ENCODE results near the gene DLG3. TPM values are rescaled to one million over a fixed set of nuclear protein-coding genes. Genes with fewer than 3 reads are reported as not detected.
A peak's percentile ranks its signal among the peaks of the same experiment; 100 is the strongest.

Gene DLG3
- total RNA-seq, 1 donor from 2014 or later, result 76.7 TPM

DNA sequence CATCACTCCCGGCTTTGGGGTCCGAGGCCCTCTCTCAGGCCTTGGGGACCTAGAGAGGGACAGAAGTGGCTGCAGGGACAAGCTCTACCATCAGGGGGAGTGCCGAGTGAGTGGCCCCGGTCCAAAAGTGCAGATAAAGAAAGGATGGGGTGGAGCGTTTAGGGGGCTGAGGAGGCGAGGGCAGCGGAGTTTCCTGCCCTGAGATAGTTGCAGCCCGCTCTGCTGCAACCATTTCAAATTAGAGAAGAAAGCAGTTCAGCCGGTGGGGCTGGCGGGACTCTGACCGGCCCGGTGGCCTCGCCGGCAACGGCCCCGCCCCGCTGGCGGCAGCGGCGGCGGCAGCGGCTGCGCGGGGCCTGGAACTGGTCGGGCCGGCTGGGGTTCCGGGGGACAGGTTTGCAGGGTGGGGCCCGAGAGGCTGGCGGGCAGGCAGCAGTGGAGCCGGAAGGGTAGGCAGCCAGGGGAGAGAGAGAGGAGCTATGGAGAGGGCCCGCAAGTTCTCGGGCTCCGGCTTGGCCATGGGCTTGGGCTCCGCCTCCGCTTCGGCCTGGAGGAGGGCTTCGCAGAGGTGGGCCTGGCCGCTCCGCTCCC lies 7.6 kb downstream of the DLG3 start:
- Mint-ChIP-seq H3K27me3 (ENCODE audit: unreplicated experiment) (peaks cover 3% of the 10 kb centered on the region), H3K36me3 (ENCODE audit: unreplicated experiment) (no peaks in the 10 kb centered on the region), H3K27ac (ENCODE audit: unreplicated experiment) (peak overlapping the region; percentile 55), H3K9me3 (ENCODE audit: unreplicated experiment) (peaks cover 6% of the 10 kb centered on the region), H3K4me3 (ENCODE audit: unreplicated experiment) (peak overlapping the region; percentile 93), H3K4me1 (ENCODE audit: low read depth, unreplicated experiment) (peaks cover 9% of the 10 kb centered on the region)
- peak; percentile 62 for DNase-seq
- TF ChIP-seq, protein P1, sequence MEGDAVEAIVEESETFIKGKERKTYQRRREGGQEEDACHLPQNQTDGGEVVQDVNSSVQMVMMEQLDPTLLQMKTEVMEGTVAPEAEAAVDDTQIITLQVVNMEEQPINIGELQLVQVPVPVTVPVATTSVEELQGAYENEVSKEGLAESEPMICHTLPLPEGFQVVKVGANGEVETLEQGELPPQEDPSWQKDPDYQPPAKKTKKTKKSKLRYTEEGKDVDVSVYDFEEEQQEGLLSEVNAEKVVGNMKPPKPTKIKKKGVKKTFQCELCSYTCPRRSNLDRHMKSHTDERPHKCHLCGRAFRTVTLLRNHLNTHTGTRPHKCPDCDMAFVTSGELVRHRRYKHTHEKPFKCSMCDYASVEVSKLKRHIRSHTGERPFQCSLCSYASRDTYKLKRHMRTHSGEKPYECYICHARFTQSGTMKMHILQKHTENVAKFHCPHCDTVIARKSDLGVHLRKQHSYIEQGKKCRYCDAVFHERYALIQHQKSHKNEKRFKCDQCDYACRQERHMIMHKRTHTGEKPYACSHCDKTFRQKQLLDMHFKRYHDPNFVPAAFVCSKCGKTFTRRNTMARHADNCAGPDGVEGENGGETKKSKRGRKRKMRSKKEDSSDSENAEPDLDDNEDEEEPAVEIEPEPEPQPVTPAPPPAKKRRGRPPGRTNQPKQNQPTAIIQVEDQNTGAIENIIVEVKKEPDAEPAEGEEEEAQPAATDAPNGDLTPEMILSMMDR (IDR thresholded peaks at IDR 0.05; ENCODE audit: partially characterized antibody, unreplicated experiment), result peak; percentile 66

GRCh38 chrX:70453024-70453618 lies 8.5 kb downstream of the DLG3 start:
- DNase-seq, result no peak
- H3K4me1 Mint-ChIP-seq (ENCODE audit: low read depth, unreplicated experiment), result peaks cover 9% of the 10 kb centered on the region
- no peak overlapping the region for H3K27ac Mint-ChIP-seq (ENCODE audit: unreplicated experiment)
- H3K9me3 Mint-ChIP-seq (ENCODE audit: unreplicated experiment), result peaks cover 6% of the 10 kb centered on the region
- H3K4me3 Mint-ChIP-seq (ENCODE audit: unreplicated experiment), result peak overlapping the region; percentile 81
- TF ChIP-seq, protein P1 (IDR thresholded peaks at IDR 0.05; ENCODE audit: partially characterized antibody, unreplicated experiment), result no peak
- H3K36me3 Mint-ChIP-seq (ENCODE audit: unreplicated experiment), result no peaks in the 10 kb centered on the region
- peaks cover 3% of the 10 kb centered on the region for H3K27me3 Mint-ChIP-seq (ENCODE audit: unreplicated experiment)

DNA sequence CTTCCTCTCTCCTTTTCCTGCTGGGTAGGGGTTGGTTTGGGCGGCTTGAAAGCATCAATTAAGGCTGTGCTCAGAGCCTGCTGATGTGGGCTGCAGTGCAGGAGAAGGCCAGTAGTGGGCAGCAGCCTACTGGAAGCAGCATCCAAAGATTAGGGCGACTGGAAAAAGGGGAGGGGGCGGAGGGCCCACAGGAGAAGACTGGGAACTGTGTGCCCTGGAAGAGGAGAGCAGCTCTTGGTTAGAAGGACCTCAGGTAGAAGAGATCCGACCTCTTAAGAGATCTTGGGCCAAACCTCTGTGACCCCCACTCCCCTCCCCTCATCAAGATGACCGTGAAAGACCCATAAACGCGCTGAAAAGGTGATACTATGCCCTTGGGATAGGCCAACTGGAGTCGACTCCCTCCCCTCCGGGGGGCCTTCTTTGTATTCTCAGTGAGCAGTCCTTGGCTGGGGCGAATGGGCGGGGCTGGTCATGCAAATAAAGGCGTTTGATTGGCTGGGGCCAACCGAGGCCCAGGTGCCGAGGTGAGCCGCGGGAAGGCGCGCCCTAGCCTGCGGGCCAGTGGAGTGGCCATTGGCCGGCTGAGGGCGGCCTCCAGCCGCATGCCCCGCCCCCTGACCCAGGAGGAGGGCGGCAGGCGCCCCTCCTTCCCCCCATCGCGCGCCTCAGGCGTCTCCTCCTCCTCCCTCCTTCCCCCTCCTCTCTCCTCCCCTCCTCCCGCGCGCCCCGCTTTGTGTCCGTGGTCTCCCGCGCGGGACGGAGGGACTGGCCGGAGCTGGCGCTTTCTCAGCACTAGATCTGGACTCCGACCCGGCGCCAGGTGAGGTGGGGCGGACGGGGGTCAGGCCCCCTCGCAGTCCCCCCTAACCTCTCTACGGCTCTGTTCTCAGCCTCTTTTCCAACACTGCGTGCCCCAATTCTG lies 10.1 kb downstream of the DLG3 start:
- Mint-ChIP-seq H3K4me3 (ENCODE audit: unreplicated experiment) (peak overlapping the region; percentile 93), H3K4me1 (ENCODE audit: low read depth, unreplicated experiment) (peaks cover 7% of the 10 kb centered on the region), H3K27ac (ENCODE audit: unreplicated experiment) (peak overlapping the region; percentile 95), H3K27me3 (ENCODE audit: unreplicated experiment) (peaks cover 3% of the 10 kb centered on the region), H3K36me3 (ENCODE audit: unreplicated experiment) (no peaks in the 10 kb centered on the region), H3K9me3 (ENCODE audit: unreplicated experiment) (peaks cover 6% of the 10 kb centered on the region)
- peak; percentile 87 for DNase-seq
- TF ChIP-seq, protein P1 (IDR thresholded peaks at IDR 0.05; ENCODE audit: partially characterized antibody, unreplicated experiment), result peak; percentile 76

GRCh38 chrX:70455366-70456202 lies 10.9 kb downstream of the DLG3 start:
- no peaks in the 10 kb centered on the region for H3K36me3 Mint-ChIP-seq (ENCODE audit: unreplicated experiment)
- H3K4me1 Mint-ChIP-seq (ENCODE audit: low read depth, unreplicated experiment), result peaks cover 7% of the 10 kb centered on the region
- peak; percentile 35 for DNase-seq
- peak overlapping the region; percentile 93 for H3K4me3 Mint-ChIP-seq (ENCODE audit: unreplicated experiment)
- peaks cover 6% of the 10 kb centered on the region for H3K9me3 Mint-ChIP-seq (ENCODE audit: unreplicated experiment)
- H3K27ac Mint-ChIP-seq (ENCODE audit: unreplicated experiment), result peak overlapping the region; percentile 95
- TF ChIP-seq, protein P1 (IDR thresholded peaks at IDR 0.05; ENCODE audit: partially characterized antibody, unreplicated experiment), result no peak
- H3K27me3 Mint-ChIP-seq (ENCODE audit: unreplicated experiment), result peaks cover under 1% of the 10 kb centered on the region

Measured in glutamatergic neuron (in vitro differentiated cells).